ENCODE results near the gene KRTAP10-1. TPM values are rescaled to one million over a fixed set of nuclear protein-coding genes. Genes with fewer than 3 reads are reported as not detected.

Gene KRTAP10-1
- total RNA-seq, 1 donor from 2014 or later: 0.30 TPM

GRCh38 chr21:44527983-44528633 lies 11.9 kb downstream of the KRTAP10-1 start:
- DNase-seq: no peak

DNA sequence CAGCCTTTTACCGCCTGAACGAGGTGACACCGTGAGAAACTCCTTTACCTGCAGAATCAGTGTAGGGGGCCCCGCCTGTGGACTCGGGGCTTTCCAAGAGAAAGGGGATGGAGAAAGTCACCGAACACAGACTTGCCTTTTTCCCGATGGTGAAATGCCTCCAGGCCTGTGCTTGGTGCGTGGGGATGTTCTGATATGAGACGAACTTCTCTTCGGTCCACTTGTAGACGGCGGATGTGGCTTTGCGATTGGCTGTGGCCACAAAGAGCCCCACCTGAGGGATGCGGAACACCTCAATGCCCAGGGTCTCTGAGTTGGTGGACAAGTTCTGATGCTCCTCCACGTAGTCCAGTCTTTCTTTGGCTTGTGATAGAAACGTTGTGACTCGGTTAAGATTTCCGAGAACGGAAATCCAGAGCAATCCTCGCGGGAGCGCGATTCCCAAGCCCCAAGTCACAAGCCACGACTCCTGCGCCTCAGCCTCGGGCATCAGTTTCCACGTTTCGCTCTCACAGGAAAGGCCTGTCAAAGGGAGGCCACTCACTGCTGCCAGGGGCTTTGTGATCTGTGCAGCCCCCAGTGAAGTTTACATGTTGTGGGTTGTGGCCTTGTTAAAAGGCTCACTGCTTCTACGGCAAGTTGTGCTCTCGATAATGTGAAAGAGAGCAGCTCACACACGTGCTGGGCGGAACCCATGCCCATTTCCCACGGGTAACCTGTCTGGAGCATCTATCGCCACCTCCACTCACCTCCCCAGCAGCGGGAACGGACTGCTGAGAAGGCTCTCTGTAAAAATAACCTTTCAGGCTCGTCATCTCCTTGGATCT lies 12.6 kb downstream of the KRTAP10-1 start:
- DNase-seq: no peak

DNA sequence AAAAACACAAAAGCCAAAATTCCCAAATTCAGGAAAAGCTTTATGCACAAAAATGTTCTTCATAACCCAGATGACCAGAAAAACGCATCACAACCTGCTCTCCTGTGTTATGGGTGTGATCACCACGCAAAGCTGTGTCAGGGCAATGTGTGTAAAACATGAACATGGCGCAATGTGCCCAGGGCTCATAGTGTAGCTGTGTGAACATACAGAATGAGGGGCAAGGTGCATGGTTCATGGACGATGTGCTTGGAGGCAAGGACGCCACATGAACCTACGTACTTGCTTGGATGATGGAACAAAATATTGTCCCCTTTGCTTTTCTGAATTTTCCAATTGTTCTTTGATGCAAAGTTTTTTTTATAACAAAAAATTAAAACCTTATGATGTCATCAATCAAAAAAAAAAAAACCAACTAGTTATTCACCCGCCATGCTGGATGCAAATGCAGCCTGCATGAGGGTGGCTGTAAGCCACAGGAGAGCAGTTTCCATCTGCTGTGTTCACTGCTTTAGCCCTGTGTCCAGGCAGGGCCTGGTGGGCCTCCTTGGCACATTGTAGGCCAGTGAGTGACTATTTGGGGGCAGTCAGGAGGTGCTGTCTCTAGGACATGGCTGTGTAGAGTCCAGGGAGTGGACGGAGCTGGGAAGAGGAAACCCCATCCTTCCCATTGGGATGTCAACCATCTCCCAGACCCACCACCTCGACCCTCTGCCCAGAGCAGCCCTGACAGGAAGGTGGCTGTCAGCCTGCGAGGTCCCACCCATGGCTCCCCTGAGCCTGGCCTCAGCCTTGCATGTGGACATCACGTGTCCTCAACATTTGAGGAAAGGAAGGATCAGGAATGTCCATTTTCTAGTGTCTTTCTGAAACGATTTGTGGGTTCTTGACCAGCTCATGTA lies 13.6 kb downstream of the KRTAP10-1 start:
- DNase-seq: no peak

GRCh38 chr21:44525391-44526095 lies 14.5 kb downstream of the KRTAP10-1 start:
- no peak for DNase-seq

GRCh38 chr21:44524414-44525371 lies 15.3 kb downstream of the KRTAP10-1 start:
- no peak for DNase-seq

- DNase-seq: no peak
These were observed 16.2 kb downstream of the KRTAP10-1 start for GRCh38 chr21:44523567-44524413.

DNA sequence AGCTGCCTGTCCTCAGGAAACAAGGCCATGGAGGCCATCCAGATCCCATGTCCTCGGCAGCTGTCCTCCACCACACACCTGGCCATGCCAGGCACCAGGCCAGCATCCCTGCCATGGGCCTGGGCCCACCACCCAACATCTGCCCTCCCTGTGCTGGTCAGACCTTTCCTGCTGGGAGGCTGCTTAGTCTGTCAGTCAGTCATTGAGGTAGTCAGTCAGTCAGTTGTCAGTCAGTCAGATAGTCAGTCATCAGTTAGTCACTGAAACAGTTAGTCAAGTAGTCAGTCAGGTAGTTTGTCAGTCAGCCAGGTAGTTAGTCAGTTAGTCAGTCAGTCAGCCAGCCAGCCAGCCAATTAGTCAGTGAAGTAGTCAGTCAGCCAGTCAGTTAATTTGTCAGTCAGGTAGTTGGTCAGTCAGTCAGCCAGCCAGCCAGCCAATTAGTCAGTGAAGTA lies 17.2 kb downstream of the KRTAP10-1 start:
- no peak for DNase-seq

DNA sequence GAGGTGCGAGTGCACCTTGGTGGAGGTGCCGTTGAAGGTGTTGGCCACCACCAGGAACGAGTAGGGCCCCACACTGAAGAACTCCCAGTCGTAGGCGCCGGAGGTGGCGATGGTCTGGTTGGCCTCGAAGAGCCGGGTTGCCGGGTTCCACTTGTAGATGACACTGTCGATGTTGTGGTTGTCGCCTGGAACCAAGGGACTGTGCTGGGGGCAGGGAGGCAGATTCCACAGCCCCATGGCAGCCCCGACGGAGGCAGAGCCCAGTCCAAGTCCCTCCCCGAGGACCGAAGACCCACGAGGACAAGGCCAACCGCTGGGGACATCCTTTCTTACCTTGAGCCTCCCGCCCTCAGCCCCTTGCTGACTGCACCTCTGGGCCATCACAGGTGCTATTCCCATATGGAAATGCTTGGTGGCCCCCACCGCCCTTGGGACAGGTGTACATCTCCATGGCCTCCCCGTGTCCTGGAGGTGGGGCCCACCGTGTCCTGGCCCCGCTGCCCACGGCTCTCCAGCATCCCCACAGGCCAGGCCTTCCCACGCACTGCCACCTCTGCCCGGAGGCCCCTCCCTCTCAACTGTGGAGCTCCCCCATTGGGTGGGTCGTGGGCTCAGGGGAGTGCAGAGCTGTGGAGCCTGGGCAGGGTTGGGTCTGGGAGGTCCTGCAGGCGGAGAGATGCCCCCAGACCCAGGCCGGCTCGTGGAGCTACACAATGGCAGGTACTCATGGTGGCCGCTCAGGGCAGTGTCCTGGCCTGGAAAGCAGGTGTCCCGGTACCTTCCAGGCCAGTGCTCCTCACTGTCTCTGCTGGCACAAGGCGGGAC lies 17.9 kb downstream of the KRTAP10-1 start:
- no peak for DNase-seq

DNA sequence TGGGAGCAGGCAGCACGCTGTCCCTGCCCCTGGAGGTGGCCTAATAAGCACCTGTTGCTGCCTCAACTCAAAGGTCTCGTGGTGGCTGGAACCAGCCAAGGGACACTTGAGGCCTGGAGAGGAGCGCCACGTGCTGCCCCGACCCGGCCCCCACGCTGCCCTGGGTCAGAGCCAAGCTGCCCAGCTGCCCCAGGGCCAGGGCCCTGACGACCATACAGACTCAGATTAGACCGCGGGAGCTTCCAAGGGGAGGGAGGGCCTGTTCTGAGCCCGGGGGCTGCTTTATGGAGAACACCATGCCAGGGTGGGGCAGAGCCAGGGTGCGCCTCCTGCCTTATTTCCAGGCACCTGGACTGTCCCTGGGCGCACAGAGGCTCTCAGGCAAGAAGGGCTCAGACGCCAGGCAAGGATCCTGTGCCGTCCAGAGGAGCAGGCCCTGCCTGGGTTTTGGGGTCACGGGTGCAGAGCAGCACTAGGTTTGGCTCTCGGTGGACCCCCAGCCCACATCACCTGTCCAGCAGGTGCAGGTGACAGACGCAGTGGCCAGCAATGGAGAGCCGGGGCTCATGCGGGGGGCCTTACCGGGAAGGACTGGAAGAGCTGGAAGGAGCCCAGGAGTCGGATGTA lies 18.6 kb downstream of the KRTAP10-1 start:
- no peak for DNase-seq

GRCh38 chr21:44520326-44521300 lies 19.4 kb downstream of the KRTAP10-1 start:
- DNase-seq: no peak

GRCh38 chr21:44519346-44520325 lies 20.4 kb downstream of the KRTAP10-1 start:
- DNase-seq: no peak

GRCh38 chr21:44518686-44519085 lies 21.3 kb downstream of the KRTAP10-1 start:
- no peak for DNase-seq

GRCh38 chr21:44517175-44517899 lies 22.7 kb downstream of the KRTAP10-1 start:
- no peak for DNase-seq

DNA sequence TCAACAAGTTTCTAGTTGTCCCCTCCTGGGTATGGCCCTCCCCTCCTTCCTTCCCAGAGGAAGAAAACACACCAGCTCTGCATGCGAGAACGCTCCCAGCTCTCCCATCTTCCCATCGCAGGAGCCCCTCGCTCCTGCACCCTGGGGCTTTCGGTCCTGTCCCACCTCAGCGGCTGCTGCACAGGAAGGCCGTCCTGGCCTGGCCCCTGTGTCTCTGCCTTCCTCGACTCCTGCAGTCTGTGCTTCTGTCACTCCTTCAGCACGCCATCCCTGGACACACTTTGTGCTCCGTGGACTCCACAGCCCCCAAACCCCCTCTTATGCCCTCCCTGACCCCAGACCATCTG lies 23.2 kb downstream of the KRTAP10-1 start:
- no peak for DNase-seq

DNA sequence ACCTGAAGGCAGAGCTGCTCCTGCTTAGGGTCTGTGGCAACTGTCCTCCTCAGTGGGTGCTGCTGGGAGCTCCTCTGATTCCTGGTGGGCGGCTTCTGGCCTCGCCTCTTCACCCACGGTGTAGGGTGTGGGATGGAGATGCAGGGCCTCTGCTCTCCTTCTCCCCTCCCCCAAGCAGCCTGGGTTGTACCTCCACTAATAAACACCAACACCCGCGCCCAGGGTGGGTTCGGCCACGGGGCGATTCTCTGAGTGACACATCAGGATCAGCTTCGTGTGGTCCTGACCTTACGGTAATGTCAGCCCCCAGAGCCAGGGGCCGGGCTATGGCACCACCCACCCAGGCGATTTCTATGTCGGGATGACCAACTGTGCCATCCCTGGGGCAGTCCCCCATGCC lies 23.7 kb downstream of the KRTAP10-1 start:
- DNase-seq: no peak
